OCI-LY7 (cell line): Measurements from ENCODE around the gene KCNMB2. TPM values are rescaled to one million over a fixed set of nuclear protein-coding genes. Genes with fewer than 3 reads are reported as not detected.

Source experiments
- BruUV-seq: library from RNA; stranded (reverse); fragments of 400-500 nt; replicated peaks from 2 replicates; lab custom pipeline; 2021; lab: Mats Ljungman, UMichigan
- CTCF ChIA-PET: fragments of 300-600 bp; sonication (Branson Sonifier 250); formaldehyde crosslinking; loops from one replicate; lab custom pipeline; 2022; ENCODE audit warnings: antibody characterized with exemption; ENCODE audit not compliant: unreplicated experiment; lab: Charles Lee
- POLR2A ChIA-PET: fragments of 300-600 bp; sonication (Branson Sonifier 250); formaldehyde crosslinking; loops from one replicate; lab custom pipeline; 2022; ENCODE audit warnings: antibody characterized with exemption; lab: Charles Lee
- DNase-seq: peaks from one replicate; pipeline ENCODE4 v3.0.0-alpha.2; 2015; ENCODE audit warnings: low spot score
- H2AFZ ChIP-seq: fragments of 200-600 bp; sonication (generic), shearing (Covaris generic); 2 replicates; pipeline ENCODE4 v1.6.1; 2014; ENCODE audit warnings: mild to moderate bottlenecking, antibody characterized with exemption, low read length, moderate library complexity
- H3K27ac ChIP-seq: fragments of 200-600 bp; sonication (generic); 2 replicates; pipeline ENCODE4 v1.5.1; 2014; ENCODE audit warnings: mixed run types, low read depth, mild to moderate bottlenecking, moderate library complexity, low read length, inconsistent platforms; ENCODE audit not compliant: poor library complexity, severe bottlenecking
- H3K36me3 ChIP-seq: fragments of 200-600 bp; sonication (generic); 2 replicates; pipeline ENCODE4 v1.6.1; 2014; ENCODE audit warnings: mild to moderate bottlenecking, antibody characterized with exemption, low read length, moderate library complexity, mixed read lengths; ENCODE audit not compliant: insufficient read depth
- H3K4me1 ChIP-seq: fragments of 200-600 bp; sonication (generic); 2 replicates; pipeline ENCODE4 v1.5.1; 2014; ENCODE audit warnings: mild to moderate bottlenecking, low read length; ENCODE audit not compliant: insufficient read depth, poor library complexity, severe bottlenecking
- H3K4me2 ChIP-seq: fragments of 200-600 bp; sonication (generic); 2 replicates; pipeline ENCODE4 v1.6.1; 2014; ENCODE audit warnings: mild to moderate bottlenecking, low read length
- H3K4me3 ChIP-seq: fragments of 200-600 bp; sonication (generic); 2 replicates; pipeline ENCODE4 v1.5.1; 2014; ENCODE audit warnings: mild to moderate bottlenecking, low read depth, low read length; ENCODE audit not compliant: poor library complexity, severe bottlenecking
- H3K79me2 ChIP-seq: fragments of 200-600 bp; sonication (generic); 2 replicates; pipeline ENCODE4 v1.6.1; 2016; ENCODE audit warnings: low read depth, mild to moderate bottlenecking, low read length, moderate library complexity, mixed read lengths; ENCODE audit not compliant: insufficient read depth
- H3K9me2 ChIP-seq: fragments of 200-600 bp; sonication (generic); 2 replicates; pipeline ENCODE4 v1.6.1; 2016; ENCODE audit warnings: mild to moderate bottlenecking, low read length, mixed read lengths; ENCODE audit not compliant: insufficient read depth
- H3K9me3 ChIP-seq: fragments of 200-600 bp; sonication (generic); 2 replicates; pipeline ENCODE4 v1.6.1; 2014; ENCODE audit warnings: mild to moderate bottlenecking, mixed run types, low read length, mixed read lengths
- H4K20me1 ChIP-seq: fragments of 200-600 bp; sonication (generic); 2 replicates; pipeline ENCODE4 v1.6.1; 2014; ENCODE audit warnings: mild to moderate bottlenecking, antibody characterized with exemption, low read length, moderate library complexity, mixed read lengths; ENCODE audit not compliant: insufficient read depth
- CTCF ChIP-seq: fragments of 200-600 bp; sonication (generic); conservative IDR thresholded peaks from 2 replicates; pipeline ENCODE4 v1.5.1; 2014; ENCODE audit warnings: mild to moderate bottlenecking, antibody characterized with exemption, low read length, moderate library complexity, mixed read lengths
- EZH2phosphoT487 ChIP-seq: fragments of 200-600 bp; sonication (generic); IDR thresholded peaks from 2 replicates; pipeline ENCODE4 v1.6.1; 2018; ENCODE audit warnings: low read depth, borderline replicate concordance, mild to moderate bottlenecking, mixed run types, antibody characterized with exemption, low read length, moderate library complexity, mixed read lengths
- intact Hi-C: fragments of 100-400 bp; cut with micrococcal nuclease; formaldehyde crosslinking; loops from one replicate; pipeline ENCODE4 v1.10.0; 2022; ENCODE audit not compliant: unreplicated experiment
- total RNA-seq, 2 experiments: library from RNA; depleted of rRNA in 1 of 2; stranded (reverse); fragments of >200 nt in 1 of 2; shearing (Covaris generic) in 1 of 2; gene quantifications; 2 replicates each; pipeline ENCODE4 v1.2.3, GENCODE V29; 2014 to 2022

Gene KCNMB2
- total RNA-seq, 2 experiments from 2014 or later = not detected

- no TSS peak for BruUV-seq
- CTCF ChIA-PET = no interaction called here
Observed at GRCh38 chr3:178494386-178494785, 41.9 kb upstream of the KCNMB2 start.

GRCh38 chr3:178496911-178497310 is 39.3 kb upstream of the KCNMB2 start:
- DNase-seq = no peak
- Histone ChIP-seq H3K9me3 (no peaks in the 10 kb centered on the region), H2AFZ (no peak overlapping the region), H3K4me1 (no peaks in the 10 kb centered on the region), H3K27ac (no peak overlapping the region), H3K36me3 (no peaks in the 10 kb centered on the region), H3K4me3 (no peak overlapping the region), H3K4me2 (no peak overlapping the region), H4K20me1 (no peaks in the 10 kb centered on the region), H3K9me2 (no peaks in the 10 kb centered on the region), H3K79me2 (no peaks in the 10 kb centered on the region)
- no TSS peak for BruUV-seq
- no peak for TF ChIP-seq EZH2phosphoT487
- no peak for TF ChIP-seq CTCF
- POLR2A ChIA-PET = no interaction called here
- intact Hi-C loops = no loop called here
- CTCF ChIA-PET = no interaction called here

More at GRCh38 chr3:178494386-178494785, 41.9 kb upstream of the KCNMB2 start:
- no peaks in the 10 kb centered on the region for H3K79me2 ChIP-seq
- no peaks in the 10 kb centered on the region for H4K20me1 ChIP-seq
- DNase-seq = no peak
- no peaks in the 10 kb centered on the region for H3K9me2 ChIP-seq
- H3K36me3 ChIP-seq = no peaks in the 10 kb centered on the region
- no peaks in the 10 kb centered on the region for H3K4me1 ChIP-seq
- intact Hi-C loops = no loop called here
- no peak overlapping the region for H3K27ac ChIP-seq
- TF ChIP-seq CTCF (no peak), EZH2phosphoT487 (no peak)
- no peak overlapping the region for H3K4me3 ChIP-seq
- no peak overlapping the region for H3K4me2 ChIP-seq
- POLR2A ChIA-PET = interaction anchor here (0.6 to 1.0 kb wide), 2 partner anchors 30 to 221 kb away, joined by 3 read pairs; no protein-coding TSS in a partner anchor
- H3K9me3 ChIP-seq = no peaks in the 10 kb centered on the region
- no peak overlapping the region for H2AFZ ChIP-seq

- CTCF ChIA-PET = no interaction called here
- no peak for DNase-seq
- no peak overlapping the region for H3K27ac ChIP-seq
- H3K36me3 ChIP-seq = no peaks in the 10 kb centered on the region
- no peaks in the 10 kb centered on the region for H3K79me2 ChIP-seq
- no peaks in the 10 kb centered on the region for H3K9me3 ChIP-seq
- no peaks in the 10 kb centered on the region for H3K9me2 ChIP-seq
- no peak overlapping the region for H3K4me2 ChIP-seq
- no peak overlapping the region for H3K4me3 ChIP-seq
- H3K4me1 ChIP-seq = no peaks in the 10 kb centered on the region
- intact Hi-C loops = no loop called here
- POLR2A ChIA-PET = interaction anchor here (1.4 kb wide), 1 partner anchor 9 kb away, joined by 3 read pairs; no protein-coding TSS in a partner anchor
- H2AFZ ChIP-seq = no peak overlapping the region
- BruUV-seq = no TSS peak
- H4K20me1 ChIP-seq = no peaks in the 10 kb centered on the region
- TF ChIP-seq CTCF (no peak), EZH2phosphoT487 (no peak)
Observed at GRCh38 chr3:178498871-178499270, 37.4 kb upstream of the KCNMB2 start.
